GM23248 (cell line): ENCODE data around the gene NAV2. TPM values are rescaled to one million over a fixed set of nuclear protein-coding genes. Genes with fewer than 3 reads are reported as not detected.
"Not testable (repeated sequence)": the region's sequence is repeated elsewhere in the genome, so short reads cannot be mapped to it uniquely, and the experiment has no call there.

ENCODE experiments used
- DNase-seq: peaks from one replicate; pipeline ENCODE4 v3.0.0-alpha.2; 2015
- H2AFZ ChIP-seq: fragments of 200-600 bp; sonication (generic); 2 replicates; pipeline ENCODE4 v1.6.1; 2016; ENCODE audit warnings: antibody characterized with exemption
- H3F3A ChIP-seq: fragments of 200-600 bp; sonication (generic); 2 replicates; pipeline ENCODE4 v1.6.1; 2016; ENCODE audit warnings: mild to moderate bottlenecking, antibody characterized with exemption, mixed run types; ENCODE audit not compliant: insufficient read depth
- H3K27ac ChIP-seq: fragments of 200-600 bp; sonication (generic); 2 replicates; pipeline ENCODE4 v1.5.1; 2016; ENCODE audit warnings: mild to moderate bottlenecking
- H3K27me3 ChIP-seq: fragments of 200-600 bp; sonication (generic); replicated peaks from 2 replicates; pipeline ENCODE4 v1.6.1; 2016; ENCODE audit warnings: mild to moderate bottlenecking; ENCODE audit not compliant: insufficient read depth
- H3K36me3 ChIP-seq: fragments of 200-600 bp; sonication (generic); 2 replicates; pipeline ENCODE4 v1.6.1; 2016; ENCODE audit warnings: low read depth, mild to moderate bottlenecking
- H3K4me1 ChIP-seq: fragments of 200-600 bp; sonication (generic); 2 replicates; pipeline ENCODE4 v1.6.1; 2016; ENCODE audit warnings: mild to moderate bottlenecking; ENCODE audit not compliant: insufficient read depth
- H3K4me2 ChIP-seq: fragments of 200-600 bp; sonication (generic); one replicate; pipeline ENCODE4 v1.6.1; 2016; ENCODE audit warnings: mild to moderate bottlenecking; ENCODE audit not compliant: unreplicated experiment
- H3K4me3 ChIP-seq: fragments of 200-600 bp; sonication (generic); 2 replicates; pipeline ENCODE4 v1.5.1; 2016; ENCODE audit warnings: mild to moderate bottlenecking
- H3K79me2 ChIP-seq: fragments of 200-600 bp; sonication (generic); 2 replicates; pipeline ENCODE4 v1.6.1; 2016; ENCODE audit warnings: mild to moderate bottlenecking; ENCODE audit not compliant: insufficient read depth
- H3K9ac ChIP-seq: fragments of 200-600 bp; sonication (generic); 2 replicates; pipeline ENCODE4 v1.6.1; 2016; ENCODE audit warnings: mild to moderate bottlenecking
- H3K9me2 ChIP-seq: fragments of 200-600 bp; sonication (generic); 2 replicates; pipeline ENCODE4 v1.6.1; 2016; ENCODE audit warnings: mixed run types, mild to moderate bottlenecking, moderate library complexity; ENCODE audit not compliant: insufficient read depth
- H3K9me3 ChIP-seq: fragments of 200-600 bp; sonication (generic); one replicate; pipeline ENCODE4 v1.6.1; 2017; ENCODE audit warnings: low read depth
- H4K20me1 ChIP-seq: fragments of 200-600 bp; sonication (generic); 2 replicates; pipeline ENCODE4 v1.6.0; 2016; ENCODE audit not compliant: insufficient read depth
- EZH2 ChIP-seq: fragments of 200-600 bp; sonication (generic); IDR thresholded peaks from 2 replicates; pipeline ENCODE4 v1.6.1; 2018; ENCODE audit warnings: antibody characterized with exemption, mild to moderate bottlenecking; ENCODE audit not compliant: insufficient read depth, poor library complexity, severe bottlenecking
- EZH2phosphoT487 ChIP-seq: fragments of 200-600 bp; sonication (generic); IDR thresholded peaks from 2 replicates; pipeline ENCODE4 v1.6.1; 2018; ENCODE audit warnings: antibody characterized with exemption, moderate library complexity, mild to moderate bottlenecking, low read depth; ENCODE audit not compliant: insufficient read depth
- WGBS, 2 experiments: methylation state at CpG; one replicate each; pipeline ENCODE4 v1.1.6; 2015 to 2017; ENCODE audit warnings: low lambda C conversion rate in 2 of 2, low coverage in 1 of 2; ENCODE audit errors: missing lambda C conversion rate in 2 of 2; 5-methylcytosine and 5-hydroxymethylcytosine counted together
- in situ Hi-C: fragments of 300-500 bp; cut with MboI; formaldehyde crosslinking; loops from 2 replicates; pipeline ENCODE4 v1.15.0; 2020
- polyA plus RNA-seq: library from polyadenylated mRNA; unstranded; fragments of >200 nt; fragmentation: Nextera tagmentation; extraction: Ambion mirVana; gene quantifications from 2 replicates; pipeline ENCODE4 v1.2.1, GENCODE V29; 2016
- total RNA-seq: library from RNA; depleted of rRNA; stranded (reverse); fragments of >200 nt; shearing (Covaris generic); gene quantifications from 2 replicates; pipeline ENCODE4 v1.2.3, GENCODE V29; 2014

Gene NAV2
- total and polyA plus RNA-seq, 2 experiments from 2014 or later = 5.7 to 11.9 TPM

GRCh38 chr11:19959210-19959609, 246.6 kb downstream of the NAV2 start:
- Histone ChIP-seq H3K9ac (no peak overlapping the region), H3K9me2 (no peaks in the 10 kb centered on the region), H3F3A (peaks cover 30% of the 10 kb centered on the region), H3K79me2 (peaks cover 64% of the 10 kb centered on the region), H3K4me2 (no peak overlapping the region), H3K9me3 (no peaks in the 10 kb centered on the region), H3K4me1 (peaks cover 19% of the 10 kb centered on the region), H3K36me3 (peaks cover 6% of the 10 kb centered on the region), H3K27me3 (no peaks in the 10 kb centered on the region), H3K4me3 (no peak overlapping the region), H4K20me1 (no peaks in the 10 kb centered on the region), H3K27ac (no peak overlapping the region), H2AFZ (no peak overlapping the region)
- in situ Hi-C loops = no loop called here
- DNase-seq = no peak
- WGBS, 2 experiments = 97 to 98% methylated on average over 3 of the region's 3 CpGs
- TF ChIP-seq EZH2 = no peak
- no peak for TF ChIP-seq EZH2phosphoT487

- H3K4me3 ChIP-seq = no peak overlapping the region
- no peak overlapping the region for H3K9ac ChIP-seq
- H3K9me2 ChIP-seq = no peaks in the 10 kb centered on the region
- no peak for TF ChIP-seq EZH2
- H3K79me2 ChIP-seq = peaks cover 60% of the 10 kb centered on the region
- in situ Hi-C loops = no loop called here
- H3K27ac ChIP-seq = no peak overlapping the region
- H3K4me1 ChIP-seq = peaks cover 17% of the 10 kb centered on the region
- H3K4me2 ChIP-seq = no peak overlapping the region
- H3K36me3 ChIP-seq = peaks cover 6% of the 10 kb centered on the region
- H2AFZ ChIP-seq = no peak overlapping the region
- DNase-seq = no peak
- no peaks in the 10 kb centered on the region for H3K9me3 ChIP-seq
- peaks cover 32% of the 10 kb centered on the region for H3F3A ChIP-seq
- no peaks in the 10 kb centered on the region for H3K27me3 ChIP-seq
- 86 to 90% methylated on average over 10 of the region's 10 CpGs for WGBS, 2 experiments
- no peaks in the 10 kb centered on the region for H4K20me1 ChIP-seq
Measured at GRCh38 chr11:19959648-19960059, 247.0 kb downstream of the NAV2 start.

GRCh38 chr11:19960410-19960809, 247.8 kb downstream of the NAV2 start:
- H3K27me3 ChIP-seq, H3K9me2 ChIP-seq, in situ Hi-C loops, DNase-seq, H3K9me3 ChIP-seq, H3K4me2 ChIP-seq, H3K4me3 ChIP-seq, H3K27ac ChIP-seq, H3K9ac ChIP-seq, H4K20me1 ChIP-seq, H3K36me3 ChIP-seq, H2AFZ ChIP-seq: not testable (repeated sequence)
- H3F3A ChIP-seq = peaks cover 35% of the 10 kb centered on the region
- 97 to 100% methylated on average over 3 of the region's 3 CpGs for WGBS, 2 experiments
- H3K4me1 ChIP-seq = peaks cover 17% of the 10 kb centered on the region
- H3K79me2 ChIP-seq = peaks cover 54% of the 10 kb centered on the region

GRCh38 chr11:19961225-19961624, 248.6 kb downstream of the NAV2 start:
- no peak for DNase-seq
- H3K4me2 ChIP-seq = no peak overlapping the region
- H3K27me3 ChIP-seq = no peaks in the 10 kb centered on the region
- H3K4me3 ChIP-seq = no peak overlapping the region
- 77 to 78% methylated on average over 4 of the region's 4 CpGs for WGBS, 2 experiments
- no peak overlapping the region for H3K9ac ChIP-seq
- no peaks in the 10 kb centered on the region for H4K20me1 ChIP-seq
- in situ Hi-C loops = no loop called here
- H3K36me3 ChIP-seq = peaks cover 6% of the 10 kb centered on the region; the same call in 1 of the 2 replicates
- no peaks in the 10 kb centered on the region for H3K9me3 ChIP-seq
- no peaks in the 10 kb centered on the region for H3K9me2 ChIP-seq
- no peak overlapping the region for H3K27ac ChIP-seq
- H3K4me1 ChIP-seq = peaks cover 17% of the 10 kb centered on the region
- H3F3A ChIP-seq = peaks cover 37% of the 10 kb centered on the region
- H3K79me2 ChIP-seq = peaks cover 53% of the 10 kb centered on the region
- TF ChIP-seq EZH2 = no peak
- no peak for TF ChIP-seq EZH2phosphoT487
- H2AFZ ChIP-seq = no peak overlapping the region

- no peaks in the 10 kb centered on the region for H3K9me2 ChIP-seq
- no peak overlapping the region for H3K4me3 ChIP-seq
- peaks cover 53% of the 10 kb centered on the region for H3K79me2 ChIP-seq
- DNase-seq = no peak
- H3K27ac ChIP-seq = peak overlapping the region; percentile 92
- H4K20me1 ChIP-seq = no peaks in the 10 kb centered on the region
- TF ChIP-seq EZH2phosphoT487 (no peak), EZH2 (no peak)
- H3K27me3 ChIP-seq = no peaks in the 10 kb centered on the region
- no peak overlapping the region for H2AFZ ChIP-seq
- peaks cover 37% of the 10 kb centered on the region for H3F3A ChIP-seq
- H3K9ac ChIP-seq = peak overlapping the region; percentile 70
- peaks cover 6% of the 10 kb centered on the region; the same call in 1 of the 2 replicates for H3K36me3 ChIP-seq
- H3K4me1 ChIP-seq = peaks cover 17% of the 10 kb centered on the region
- H3K9me3 ChIP-seq = no peaks in the 10 kb centered on the region
- WGBS, 2 experiments = 89 to 90% methylated on average over 4 of the region's 4 CpGs
- peak overlapping the region; percentile 53 for H3K4me2 ChIP-seq
- in situ Hi-C loops = no loop called here
Measured at GRCh38 chr11:19962053-19962800, 249.6 kb downstream of the NAV2 start.
